Measurements from ENCODE around the gene TNFRSF17. TPM values are rescaled to one million over a fixed set of nuclear protein-coding genes. Genes with fewer than 3 reads are reported as not detected.

Gene TNFRSF17
- total RNA-seq, 4 donors from 2014 or later, result not detected

- peak overlapping the region; percentile 85 to 91 (median 89) for H3K27ac ChIP-seq
- no peaks in the 10 kb centered on the region for H3K9me3 ChIP-seq
- in situ Hi-C loops (cut with MboI; ENCODE audit: low sequenced_read_pairs in 4 of 4) (loop anchor here in 3 of 4 donors (5.0 to 10.0 kb wide), 2 partner anchors 87 to 89 kb away; no protein-coding TSS in a partner anchor), intact Hi-C loops (cut with DNase I; ENCODE audit: low total_unique reads) (loop anchor here (5.0 kb wide), 1 partner anchor 181 kb away; the partner anchor contains the start of gene ZC3H7A)
- ATAC-seq, result no peak
- no peak for DNase-seq
- H3K36me3 ChIP-seq, result no peaks in the 10 kb centered on the region
- H3K4me1 ChIP-seq, result peaks cover 17 to 24% of the 10 kb centered on the region in 2 donors
- no peaks in the 10 kb centered on the region for H3K27me3 ChIP-seq
- peak overlapping the region; percentile 85 to 91 (median 88) for H3K4me3 ChIP-seq
- no peak for TF ChIP-seq CTCF (IDR thresholded peaks at IDR 0.05 in 4 of 5, conservative IDR thresholded peaks at IDR 0.05 in 1 of 5)
- TF ChIP-seq POLR2A (IDR thresholded peaks at IDR 0.05), result no peak
Measured at GRCh38 chr16:11978080-11978479, 13.1 kb downstream of the TNFRSF17 start.

GRCh38 chr16:11979013-11979672 lies 14.1 kb downstream of the TNFRSF17 start:
- ATAC-seq, result no peak
- Histone ChIP-seq H3K36me3 (no peaks in the 10 kb centered on the region), H3K27ac (no peak overlapping the region), H3K9me3 (no peaks in the 10 kb centered on the region), H3K4me3 (no peak overlapping the region), H3K4me1 (peaks cover 17 to 24% of the 10 kb centered on the region in 2 donors), H3K27me3 (no peaks in the 10 kb centered on the region)
- TF ChIP-seq CTCF (IDR thresholded peaks at IDR 0.05 in 4 of 5, conservative IDR thresholded peaks at IDR 0.05 in 1 of 5) (no peak), POLR2A (IDR thresholded peaks at IDR 0.05) (no peak)
- in situ Hi-C loops (cut with MboI; ENCODE audit: low sequenced_read_pairs in 4 of 4), result loop anchor here in 3 of 4 donors (5.0 to 10.0 kb wide), 2 partner anchors 86 to 88 kb away; no protein-coding TSS in a partner anchor
- no peak for DNase-seq
- intact Hi-C loops (cut with DNase I; ENCODE audit: low total_unique reads), result loop anchor here (5.0 kb wide), 1 partner anchor 182 kb away; the partner anchor contains the start of gene ZC3H7A

- no peak for ATAC-seq
- no peaks in the 10 kb centered on the region for H3K9me3 ChIP-seq
- no peak for TF ChIP-seq POLR2A (IDR thresholded peaks at IDR 0.05)
- no peak for TF ChIP-seq CTCF (IDR thresholded peaks at IDR 0.05 in 4 of 5, conservative IDR thresholded peaks at IDR 0.05 in 1 of 5)
- no peaks in the 10 kb centered on the region for H3K27me3 ChIP-seq
- DNase-seq, result no peak
- in situ Hi-C loops (cut with MboI; ENCODE audit: low sequenced_read_pairs in 4 of 4), result no loop called here
- H3K4me3 ChIP-seq, result no peak overlapping the region
- H3K36me3 ChIP-seq, result no peaks in the 10 kb centered on the region
- H3K27ac ChIP-seq, result no peak overlapping the region
- H3K4me1 ChIP-seq, result peaks cover 17 to 24% of the 10 kb centered on the region in 2 donors
- intact Hi-C loops (cut with DNase I; ENCODE audit: low total_unique reads), result no loop called here
Measured at GRCh38 chr16:11980136-11980844, 15.3 kb downstream of the TNFRSF17 start.

- TF ChIP-seq CTCF (IDR thresholded peaks at IDR 0.05 in 4 of 5, conservative IDR thresholded peaks at IDR 0.05 in 1 of 5), result no peak
- TF ChIP-seq POLR2A (IDR thresholded peaks at IDR 0.05), result no peak
- H3K36me3 ChIP-seq, result no peaks in the 10 kb centered on the region
- in situ Hi-C loops (cut with MboI; ENCODE audit: low sequenced_read_pairs in 4 of 4) (no loop called here), intact Hi-C loops (cut with DNase I; ENCODE audit: low total_unique reads) (no loop called here)
- ATAC-seq (no peak), DNase-seq (no peak)
- no peaks in the 10 kb centered on the region for H3K27me3 ChIP-seq
- no peak overlapping the region for H3K27ac ChIP-seq
- H3K4me3 ChIP-seq, result no peak overlapping the region
- H3K4me1 ChIP-seq, result peaks cover 0 to 3% of the 10 kb centered on the region in 2 donors
- no peaks in the 10 kb centered on the region for H3K9me3 ChIP-seq
Measured at GRCh38 chr16:11985250-11985649, 20.2 kb downstream of the TNFRSF17 start.

Measured in gastrocnemius medialis (tissue), 4 donors.